ENCODE measurements around the gene FAM124B.

DNA sequence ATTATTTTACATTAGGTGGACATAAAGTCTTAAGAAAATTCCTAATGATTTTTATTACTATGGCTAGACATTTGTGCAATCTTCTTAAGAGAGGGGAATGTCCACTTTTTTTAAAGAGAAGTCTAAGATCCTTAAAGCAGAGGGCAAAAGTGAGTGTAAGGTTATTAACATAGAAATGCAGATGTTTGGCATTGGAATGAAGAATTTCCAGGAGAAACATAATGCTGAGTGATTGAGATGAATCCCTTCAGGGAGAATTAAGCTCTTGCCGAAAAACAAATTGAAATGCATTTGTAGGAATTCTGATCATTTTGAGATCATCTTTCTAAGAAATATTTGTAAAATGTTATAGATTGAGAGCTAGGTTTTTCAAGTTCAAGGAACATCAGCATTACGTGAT, 15.0 kb downstream of the FAM124B start:
- TF ChIP-seq, protein P1, sequence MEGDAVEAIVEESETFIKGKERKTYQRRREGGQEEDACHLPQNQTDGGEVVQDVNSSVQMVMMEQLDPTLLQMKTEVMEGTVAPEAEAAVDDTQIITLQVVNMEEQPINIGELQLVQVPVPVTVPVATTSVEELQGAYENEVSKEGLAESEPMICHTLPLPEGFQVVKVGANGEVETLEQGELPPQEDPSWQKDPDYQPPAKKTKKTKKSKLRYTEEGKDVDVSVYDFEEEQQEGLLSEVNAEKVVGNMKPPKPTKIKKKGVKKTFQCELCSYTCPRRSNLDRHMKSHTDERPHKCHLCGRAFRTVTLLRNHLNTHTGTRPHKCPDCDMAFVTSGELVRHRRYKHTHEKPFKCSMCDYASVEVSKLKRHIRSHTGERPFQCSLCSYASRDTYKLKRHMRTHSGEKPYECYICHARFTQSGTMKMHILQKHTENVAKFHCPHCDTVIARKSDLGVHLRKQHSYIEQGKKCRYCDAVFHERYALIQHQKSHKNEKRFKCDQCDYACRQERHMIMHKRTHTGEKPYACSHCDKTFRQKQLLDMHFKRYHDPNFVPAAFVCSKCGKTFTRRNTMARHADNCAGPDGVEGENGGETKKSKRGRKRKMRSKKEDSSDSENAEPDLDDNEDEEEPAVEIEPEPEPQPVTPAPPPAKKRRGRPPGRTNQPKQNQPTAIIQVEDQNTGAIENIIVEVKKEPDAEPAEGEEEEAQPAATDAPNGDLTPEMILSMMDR (IDR thresholded peaks at IDR 0.05) = no peak
- no peak for TF ChIP-seq EZH2 (IDR thresholded peaks at IDR 0.05; ENCODE audit: borderline replicate concordance, insufficient read depth, low read depth, low read length, poor library complexity, severe bottlenecking)

Data from B cell (primary cell).